ENCODE results near the gene C11orf54.
"Not testable (repeated sequence)": the region's sequence is repeated elsewhere in the genome, so short reads cannot be mapped to it uniquely, and the experiment has no call there.

The C11orf54 gene

GRCh38 chr11:93734427-93735222 is 6.8 kb upstream of the C11orf54 start:
- no peak for DNase-seq

GRCh38 chr11:93735627-93736026 is 5.8 kb upstream of the C11orf54 start:
- no peak for DNase-seq

GRCh38 chr11:93736129-93736528 is 5.3 kb upstream of the C11orf54 start:
- DNase-seq, result no peak

- DNase-seq, result no peak
Measured at GRCh38 chr11:93737904-93738612, 3.4 kb upstream of the C11orf54 start.

GRCh38 chr11:93738647-93739081 is 2.8 kb upstream of the C11orf54 start:
- no peak for DNase-seq

GRCh38 chr11:93740031-93740729 is 1.3 kb upstream of the C11orf54 start:
- no peak for DNase-seq

GRCh38 chr11:93740730-93741093 is 760 bp upstream of the C11orf54 start:
- DNase-seq, result peak; percentile 58

GRCh38 chr11:93741882-93742226 is 382 bp downstream of the C11orf54 start:
- DNase-seq, result peak; percentile 71

GRCh38 chr11:93743291-93743690 is 1.8 kb downstream of the C11orf54 start:
- DNase-seq, result no peak

GRCh38 chr11:93744669-93745004 is 3.2 kb downstream of the C11orf54 start:
- DNase-seq, result no peak

GRCh38 chr11:93745005-93745755 is 3.7 kb downstream of the C11orf54 start:
- not testable (repeated sequence) for DNase-seq

- DNase-seq, result no peak
Measured at GRCh38 chr11:93746101-93746500, 4.6 kb downstream of the C11orf54 start.

GRCh38 chr11:93747122-93747521 is 5.7 kb downstream of the C11orf54 start:
- no peak for DNase-seq

- DNase-seq, result no peak
Measured at GRCh38 chr11:93751001-93751400, 9.5 kb downstream of the C11orf54 start.

GRCh38 chr11:93753241-93753640 is 11.8 kb downstream of the C11orf54 start:
- DNase-seq, result no peak

GRCh38 chr11:93756748-93757147 is 15.3 kb downstream of the C11orf54 start:
- no peak for DNase-seq

- DNase-seq, result no peak
Measured at GRCh38 chr11:93757301-93757700, 15.8 kb downstream of the C11orf54 start.

GRCh38 chr11:93757924-93758865 is 16.7 kb downstream of the C11orf54 start:
- DNase-seq, result no peak

- DNase-seq, result not testable (repeated sequence)
Measured at GRCh38 chr11:93759123-93759522, 17.7 kb downstream of the C11orf54 start.

GRCh38 chr11:93761910-93762309 is 20.4 kb downstream of the C11orf54 start:
- DNase-seq, result no peak

GRCh38 chr11:93765551-93765950 is 24.1 kb downstream of the C11orf54 start:
- no peak for DNase-seq

GRCh38 chr11:93766504-93766903 is 25.0 kb downstream of the C11orf54 start:
- no peak for DNase-seq

All from NCI-H2171 treated with DMSO at 0.1 percent for 48 hours (cell line).